Central memory CD8-positive, alpha-beta T cell (primary cell): ENCODE results near the gene BNC2.

Source experiments
- ATAC-seq: fragments of 150-1000 bp; cut with Tn5 transposase; replicated peaks from 2 replicates; pipeline ENCODE4 v1.10.0; 2022; ENCODE audit warnings: mild to moderate bottlenecking, moderate FRiP score, moderate number of reproducible peaks; ENCODE audit not compliant: poor library complexity, severe bottlenecking; ENCODE audit errors: extremely low read depth
- DNase-seq, 2 donors: peaks; one replicate each; pipeline ENCODE4 v3.0.0; 2021; ENCODE audit warnings: low spot score in 2 of 2
- H3K27ac Mint-ChIP-seq: one replicate; pipeline ENCODE4 v1.8.0; 2022; ENCODE audit warnings: low read depth, mild to moderate bottlenecking, moderate library complexity, mixed read lengths
- H3K27me3 Mint-ChIP-seq: one replicate; pipeline ENCODE4 v1.8.0; 2022; ENCODE audit warnings: mixed read lengths
- H3K36me3 Mint-ChIP-seq: one replicate; pipeline ENCODE4 v1.8.0; 2022; ENCODE audit warnings: mild to moderate bottlenecking, moderate library complexity, mixed read lengths; ENCODE audit not compliant: insufficient read depth
- H3K4me1 Mint-ChIP-seq: one replicate; pipeline ENCODE4 v1.8.0; 2022; ENCODE audit warnings: mixed read lengths
- H3K4me3 Mint-ChIP-seq: one replicate; pipeline ENCODE4 v1.8.0; 2022; ENCODE audit warnings: mild to moderate bottlenecking, moderate library complexity, mixed read lengths
- H3K9me3 Mint-ChIP-seq: one replicate; pipeline ENCODE4 v1.8.0; 2022; ENCODE audit warnings: mixed read lengths

The BNC2 gene

GRCh38 chr9:16867576-16868311, 2.7 kb downstream of the BNC2 start:
- Mint-ChIP-seq H3K27me3 (peaks cover 13% of the 10 kb centered on the region), H3K9me3 (no peaks in the 10 kb centered on the region), H3K36me3 (no peaks in the 10 kb centered on the region), H3K4me3 (no peak overlapping the region), H3K4me1 (no peaks in the 10 kb centered on the region), H3K27ac (no peak overlapping the region)
- no peak for DNase-seq
- ATAC-seq = no peak

GRCh38 chr9:16866587-16866986, 3.9 kb downstream of the BNC2 start:
- Mint-ChIP-seq H3K9me3 (no peaks in the 10 kb centered on the region), H3K4me1 (no peaks in the 10 kb centered on the region), H3K36me3 (no peaks in the 10 kb centered on the region), H3K4me3 (no peak overlapping the region), H3K27me3 (peaks cover 13% of the 10 kb centered on the region), H3K27ac (no peak overlapping the region)
- DNase-seq (no peak), ATAC-seq (no peak)

GRCh38 chr9:16864649-16865434, 5.6 kb downstream of the BNC2 start:
- no peak for DNase-seq
- H3K4me3 Mint-ChIP-seq = no peak overlapping the region
- no peak overlapping the region for H3K27ac Mint-ChIP-seq
- H3K9me3 Mint-ChIP-seq = no peaks in the 10 kb centered on the region
- no peaks in the 10 kb centered on the region for H3K4me1 Mint-ChIP-seq
- H3K27me3 Mint-ChIP-seq = peaks cover 13% of the 10 kb centered on the region
- no peak for ATAC-seq
- no peaks in the 10 kb centered on the region for H3K36me3 Mint-ChIP-seq

- Mint-ChIP-seq H3K9me3 (no peaks in the 10 kb centered on the region), H3K27me3 (no peaks in the 10 kb centered on the region), H3K36me3 (no peaks in the 10 kb centered on the region), H3K27ac (no peak overlapping the region), H3K4me1 (no peaks in the 10 kb centered on the region), H3K4me3 (no peak overlapping the region)
- DNase-seq = no peak
- no peak for ATAC-seq
These were observed 22.3 kb downstream of the BNC2 start for GRCh38 chr9:16848179-16848578.

GRCh38 chr9:16846986-16847385, 23.5 kb downstream of the BNC2 start:
- Mint-ChIP-seq H3K27me3 (no peaks in the 10 kb centered on the region), H3K36me3 (peaks cover 2% of the 10 kb centered on the region), H3K4me1 (no peaks in the 10 kb centered on the region), H3K9me3 (no peaks in the 10 kb centered on the region), H3K4me3 (no peak overlapping the region), H3K27ac (no peak overlapping the region)
- no peak for DNase-seq
- no peak for ATAC-seq

GRCh38 chr9:16846367-16846766, 24.1 kb downstream of the BNC2 start:
- H3K4me1 Mint-ChIP-seq = no peaks in the 10 kb centered on the region
- H3K27me3 Mint-ChIP-seq = no peaks in the 10 kb centered on the region
- peaks cover 2% of the 10 kb centered on the region for H3K36me3 Mint-ChIP-seq
- no peak overlapping the region for H3K4me3 Mint-ChIP-seq
- no peak overlapping the region for H3K27ac Mint-ChIP-seq
- DNase-seq (no peak), ATAC-seq (no peak)
- H3K9me3 Mint-ChIP-seq = no peaks in the 10 kb centered on the region

- Mint-ChIP-seq H3K27me3 (no peaks in the 10 kb centered on the region), H3K4me3 (no peak overlapping the region), H3K36me3 (no peaks in the 10 kb centered on the region), H3K27ac (no peak overlapping the region), H3K9me3 (no peaks in the 10 kb centered on the region), H3K4me1 (no peaks in the 10 kb centered on the region)
- no peak for ATAC-seq
- no peak for DNase-seq
These were observed 35.7 kb downstream of the BNC2 start for GRCh38 chr9:16834817-16835216.

- Mint-ChIP-seq H3K27me3 (no peaks in the 10 kb centered on the region), H3K27ac (no peak overlapping the region), H3K9me3 (no peaks in the 10 kb centered on the region), H3K4me3 (no peak overlapping the region), H3K36me3 (no peaks in the 10 kb centered on the region), H3K4me1 (no peaks in the 10 kb centered on the region)
- DNase-seq (no peak), ATAC-seq (no peak)
These were observed 37.1 kb downstream of the BNC2 start for GRCh38 chr9:16833296-16833835.

- no peak overlapping the region for H3K4me3 Mint-ChIP-seq
- no peaks in the 10 kb centered on the region for H3K9me3 Mint-ChIP-seq
- H3K27ac Mint-ChIP-seq = no peak overlapping the region
- no peak for ATAC-seq
- H3K27me3 Mint-ChIP-seq = no peaks in the 10 kb centered on the region
- H3K4me1 Mint-ChIP-seq = no peaks in the 10 kb centered on the region
- H3K36me3 Mint-ChIP-seq = no peaks in the 10 kb centered on the region
- DNase-seq = no peak
These were observed 38.4 kb downstream of the BNC2 start for GRCh38 chr9:16832101-16832500.

- ATAC-seq = no peak
- no peaks in the 10 kb centered on the region for H3K4me1 Mint-ChIP-seq
- no peak overlapping the region for H3K27ac Mint-ChIP-seq
- DNase-seq = no peak
- no peak overlapping the region for H3K4me3 Mint-ChIP-seq
- no peaks in the 10 kb centered on the region for H3K9me3 Mint-ChIP-seq
- H3K36me3 Mint-ChIP-seq = no peaks in the 10 kb centered on the region
- H3K27me3 Mint-ChIP-seq = no peaks in the 10 kb centered on the region
These were observed 39.7 kb downstream of the BNC2 start for GRCh38 chr9:16830806-16831205.

- DNase-seq (no peak), ATAC-seq (no peak)
- H3K27me3 Mint-ChIP-seq = no peaks in the 10 kb centered on the region
- H3K9me3 Mint-ChIP-seq = no peaks in the 10 kb centered on the region
- H3K36me3 Mint-ChIP-seq = no peaks in the 10 kb centered on the region
- no peaks in the 10 kb centered on the region for H3K4me1 Mint-ChIP-seq
- H3K27ac Mint-ChIP-seq = no peak overlapping the region
- H3K4me3 Mint-ChIP-seq = no peak overlapping the region
These were observed 41.9 kb downstream of the BNC2 start for GRCh38 chr9:16828340-16829281.

- H3K36me3 Mint-ChIP-seq = no peaks in the 10 kb centered on the region
- H3K4me3 Mint-ChIP-seq = no peak overlapping the region
- H3K4me1 Mint-ChIP-seq = no peaks in the 10 kb centered on the region
- H3K9me3 Mint-ChIP-seq = no peaks in the 10 kb centered on the region
- H3K27ac Mint-ChIP-seq = no peak overlapping the region
- H3K27me3 Mint-ChIP-seq = no peaks in the 10 kb centered on the region
- ATAC-seq (no peak), DNase-seq (no peak)
These were observed 44.4 kb downstream of the BNC2 start for GRCh38 chr9:16825971-16826625.
